ENCODE measurements around the gene STAG2.

DNA sequence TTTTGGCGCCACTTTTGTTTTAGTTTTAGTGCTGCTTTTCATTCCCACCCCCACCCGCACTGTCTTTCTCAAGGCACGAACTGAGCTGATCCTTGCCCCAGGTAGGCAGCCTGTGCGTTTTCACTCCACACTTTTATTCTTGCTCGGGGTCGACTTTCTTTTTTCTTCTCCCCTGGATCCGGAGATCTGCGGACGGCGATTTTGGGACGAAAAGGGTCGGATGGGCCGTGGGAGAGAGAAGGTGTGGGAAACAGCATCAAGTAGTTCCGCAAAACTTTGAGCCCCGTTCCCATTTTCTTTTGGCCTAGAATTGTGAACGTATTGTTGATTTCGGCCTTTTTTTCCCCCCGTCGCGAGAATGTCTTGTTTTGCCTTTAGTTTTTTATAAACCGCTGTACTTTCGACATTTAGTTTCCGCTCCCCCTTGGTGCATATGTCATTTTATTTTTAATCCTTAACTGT is 531 bp downstream of the STAG2 start:
- TF ChIP-seq, protein P1, sequence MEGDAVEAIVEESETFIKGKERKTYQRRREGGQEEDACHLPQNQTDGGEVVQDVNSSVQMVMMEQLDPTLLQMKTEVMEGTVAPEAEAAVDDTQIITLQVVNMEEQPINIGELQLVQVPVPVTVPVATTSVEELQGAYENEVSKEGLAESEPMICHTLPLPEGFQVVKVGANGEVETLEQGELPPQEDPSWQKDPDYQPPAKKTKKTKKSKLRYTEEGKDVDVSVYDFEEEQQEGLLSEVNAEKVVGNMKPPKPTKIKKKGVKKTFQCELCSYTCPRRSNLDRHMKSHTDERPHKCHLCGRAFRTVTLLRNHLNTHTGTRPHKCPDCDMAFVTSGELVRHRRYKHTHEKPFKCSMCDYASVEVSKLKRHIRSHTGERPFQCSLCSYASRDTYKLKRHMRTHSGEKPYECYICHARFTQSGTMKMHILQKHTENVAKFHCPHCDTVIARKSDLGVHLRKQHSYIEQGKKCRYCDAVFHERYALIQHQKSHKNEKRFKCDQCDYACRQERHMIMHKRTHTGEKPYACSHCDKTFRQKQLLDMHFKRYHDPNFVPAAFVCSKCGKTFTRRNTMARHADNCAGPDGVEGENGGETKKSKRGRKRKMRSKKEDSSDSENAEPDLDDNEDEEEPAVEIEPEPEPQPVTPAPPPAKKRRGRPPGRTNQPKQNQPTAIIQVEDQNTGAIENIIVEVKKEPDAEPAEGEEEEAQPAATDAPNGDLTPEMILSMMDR (IDR thresholded peaks at IDR 0.05) = no peak
- no peak for TF ChIP-seq POLR2AphosphoS5 (IDR thresholded peaks at IDR 0.05)
- TF ChIP-seq POLR2A (IDR thresholded peaks at IDR 0.05) = no peak
- TF ChIP-seq EP300 (IDR thresholded peaks at IDR 0.05) = no peak

Measured in sigmoid colon (tissue), 4 donors.